ENCODE data around the gene DPM1. TPM values are rescaled to one million over a fixed set of nuclear protein-coding genes. Genes with fewer than 3 reads are reported as not detected.

DPM1 gene
- polyA plus RNA-seq (2012; ENCODE audit: low read depth, missing spikeins) = 54.4 TPM

DNA sequence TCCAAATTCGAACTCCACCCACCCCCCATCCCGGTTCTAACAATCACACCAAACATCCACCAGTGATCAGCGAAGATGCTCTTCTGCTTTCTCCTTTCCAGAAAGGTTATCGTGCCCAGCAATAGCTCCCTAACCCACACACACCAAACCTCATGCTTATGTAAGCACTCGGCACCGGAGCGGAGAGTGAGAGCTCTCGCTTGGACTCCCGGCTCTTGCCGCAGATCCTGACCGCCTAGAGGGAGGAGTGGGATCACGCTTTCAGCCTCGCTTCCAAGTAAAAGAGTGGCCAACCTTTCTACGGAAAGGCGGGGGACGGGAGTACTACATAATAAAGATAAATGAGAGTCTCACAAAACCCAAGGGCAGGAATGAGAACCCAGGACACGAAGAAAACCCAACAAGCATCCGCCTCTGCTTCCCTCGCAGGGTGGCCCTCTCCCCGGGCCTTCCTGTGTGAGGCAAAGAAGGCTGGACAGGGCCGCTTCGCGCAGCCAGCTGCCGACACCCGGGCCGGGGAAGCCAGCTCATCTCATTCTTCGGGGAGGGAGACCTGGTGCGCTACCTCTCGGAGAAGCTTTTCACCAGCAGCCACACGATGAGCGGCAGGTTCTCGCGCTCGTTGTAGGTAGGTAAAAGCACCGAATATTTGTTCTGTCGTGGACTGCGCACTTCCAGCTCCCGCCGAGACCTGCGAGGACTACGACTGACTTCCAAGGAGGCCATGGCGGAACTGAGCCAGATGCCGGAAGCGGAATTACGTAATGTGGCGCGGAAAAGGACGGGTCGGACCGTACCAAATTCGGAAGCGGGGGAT is at the start of gene DPM1:
TSS of gene DPM1 (minus strand) at position 735 of the 817 bp plus-strand sequence. CDS start at position 726, 9 bp downstream.
- TF ChIP-seq SPI1 (IDR thresholded peaks at IDR 0.05; ENCODE audit: low read depth, low read length) (peak; percentile 25; the same call in 1 of the 2 replicates), POLR2A (IDR thresholded peaks at IDR 0.05; ENCODE audit: low read depth, low read length) (peak; percentile 99), POU2F2 (IDR thresholded peaks at IDR 0.05; ENCODE audit: low read depth, low read length) (peak; percentile 59; the same call in 1 of the 2 replicates), POLR2AphosphoS5 (IDR thresholded peaks at IDR 0.05; ENCODE audit: low read depth, low read length) (peak; percentile 99), PAX5 (IDR thresholded peaks at IDR 0.05; ENCODE audit: insufficient read depth, low read length, severe bottlenecking) (no peak), TAF1 (IDR thresholded peaks at IDR 0.05; ENCODE audit: low read depth, low read length) (peak; percentile 100)
- FAIRE-seq (peak; percentile 97), DNase-seq (ENCODE audit: insufficient read length, low spot score) (peak; percentile 60)

DNA sequence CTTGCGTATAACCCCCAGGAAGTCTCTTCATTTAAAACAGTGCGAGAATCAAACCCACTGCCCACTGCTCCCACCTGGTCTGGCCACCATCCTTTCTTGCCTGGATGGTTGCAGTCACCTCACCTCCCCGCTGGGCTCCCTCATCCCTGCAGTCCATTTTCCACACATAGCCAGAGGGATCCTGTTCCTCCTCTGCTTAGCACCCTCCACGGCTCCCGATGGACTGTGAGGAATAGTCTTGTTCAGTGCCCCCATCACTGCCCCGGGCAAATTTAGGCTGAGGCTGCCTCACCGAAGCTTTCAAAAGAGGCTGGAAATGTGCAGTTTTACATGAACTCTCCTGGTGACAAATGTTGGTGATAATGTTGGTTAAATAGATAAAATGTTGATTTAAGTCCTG is 46.9 kb upstream of the DPM1 start:
- no peak for TF ChIP-seq PAX5 (IDR thresholded peaks at IDR 0.05; ENCODE audit: insufficient read depth, low read length, severe bottlenecking)
- no peak for TF ChIP-seq POLR2A (IDR thresholded peaks at IDR 0.05; ENCODE audit: low read depth, low read length)
- TF ChIP-seq POLR2AphosphoS5 (IDR thresholded peaks at IDR 0.05; ENCODE audit: low read depth, low read length) = no peak
- TF ChIP-seq POU2F2 (IDR thresholded peaks at IDR 0.05; ENCODE audit: low read depth, low read length) = no peak
- TF ChIP-seq SPI1 (IDR thresholded peaks at IDR 0.05; ENCODE audit: low read depth, low read length) = no peak
- no peak for TF ChIP-seq TAF1 (IDR thresholded peaks at IDR 0.05; ENCODE audit: low read depth, low read length)
- no peak for FAIRE-seq
- no peak for DNase-seq (ENCODE audit: insufficient read length, low spot score)

DNA sequence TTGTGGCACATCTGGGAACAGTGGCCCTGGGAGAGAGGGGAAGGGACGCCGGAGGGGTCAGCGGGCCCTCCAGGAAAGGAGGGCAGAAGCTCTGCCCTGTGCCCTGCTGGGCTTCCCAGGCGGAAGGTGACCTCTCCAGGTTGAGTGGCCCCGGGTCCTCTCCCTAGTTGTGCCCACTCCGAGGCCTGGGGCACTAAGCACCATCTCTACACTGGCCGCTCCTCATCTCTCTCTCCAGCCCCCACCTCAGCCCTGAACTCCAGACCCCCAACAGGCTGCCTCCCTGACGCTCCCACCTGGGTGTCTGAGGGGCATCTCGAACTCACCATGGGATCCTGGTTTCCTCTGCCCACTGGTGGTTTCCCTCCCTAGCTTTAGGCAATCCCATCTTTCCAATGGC is 46.4 kb upstream of the DPM1 start:
- FAIRE-seq (no peak), DNase-seq (ENCODE audit: insufficient read length, low spot score) (no peak)
- TF ChIP-seq POLR2A (IDR thresholded peaks at IDR 0.05; ENCODE audit: low read depth, low read length) (no peak), SPI1 (IDR thresholded peaks at IDR 0.05; ENCODE audit: low read depth, low read length) (no peak), POLR2AphosphoS5 (IDR thresholded peaks at IDR 0.05; ENCODE audit: low read depth, low read length) (no peak), PAX5 (IDR thresholded peaks at IDR 0.05; ENCODE audit: insufficient read depth, low read length, severe bottlenecking) (no peak), POU2F2 (IDR thresholded peaks at IDR 0.05; ENCODE audit: low read depth, low read length) (no peak), TAF1 (IDR thresholded peaks at IDR 0.05; ENCODE audit: low read depth, low read length) (no peak)

DNA sequence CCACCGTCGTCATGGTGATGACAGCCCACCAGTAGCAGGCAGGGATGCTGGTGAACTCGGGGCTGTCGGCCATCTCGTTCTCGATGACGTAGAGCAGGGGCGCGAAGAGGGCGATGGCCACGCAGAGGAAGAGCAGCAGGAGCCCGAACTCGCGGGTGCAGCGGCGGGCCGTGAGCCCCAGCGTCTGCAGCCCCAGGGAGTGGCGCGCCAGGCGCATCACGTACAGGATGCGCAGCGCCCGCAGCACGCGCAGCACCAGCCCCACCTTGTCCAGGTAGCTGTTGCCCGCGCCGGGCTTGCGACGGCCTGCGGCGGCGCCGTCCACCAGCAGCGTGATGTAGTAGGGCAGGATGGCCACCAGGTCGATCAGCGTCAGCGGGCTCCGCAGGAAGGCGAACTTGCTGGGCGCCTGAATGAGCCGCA is 46.0 kb upstream of the DPM1 start:
- no peak for FAIRE-seq
- TF ChIP-seq POU2F2 (IDR thresholded peaks at IDR 0.05; ENCODE audit: low read depth, low read length) = no peak
- no peak for TF ChIP-seq TAF1 (IDR thresholded peaks at IDR 0.05; ENCODE audit: low read depth, low read length)
- TF ChIP-seq POLR2AphosphoS5 (IDR thresholded peaks at IDR 0.05; ENCODE audit: low read depth, low read length) = no peak
- no peak for TF ChIP-seq PAX5 (IDR thresholded peaks at IDR 0.05; ENCODE audit: insufficient read depth, low read length, severe bottlenecking)
- TF ChIP-seq POLR2A (IDR thresholded peaks at IDR 0.05; ENCODE audit: low read depth, low read length) = no peak
- no peak for TF ChIP-seq SPI1 (IDR thresholded peaks at IDR 0.05; ENCODE audit: low read depth, low read length)

DNA sequence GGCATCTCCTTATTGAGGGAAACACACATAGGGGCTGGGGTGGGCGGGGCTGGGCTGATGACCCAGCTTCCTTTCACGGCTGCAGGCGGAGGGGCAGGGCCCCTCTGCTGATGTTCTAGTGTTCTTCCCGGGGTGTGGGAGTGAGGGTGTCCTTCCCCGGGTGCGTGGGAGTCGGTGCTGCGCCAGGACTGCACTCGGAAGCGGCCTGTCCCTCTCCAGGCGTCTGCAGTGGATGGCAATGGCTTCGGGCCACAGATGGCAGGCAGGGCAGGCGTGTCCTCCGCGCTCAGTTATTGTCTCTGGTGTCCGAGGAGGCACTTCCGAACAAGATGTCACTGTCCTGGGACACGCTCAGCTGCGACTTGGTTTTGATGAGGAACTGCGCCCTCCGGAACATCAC is 45.4 kb upstream of the DPM1 start:
- TF ChIP-seq POLR2AphosphoS5 (IDR thresholded peaks at IDR 0.05; ENCODE audit: low read depth, low read length) (no peak), POU2F2 (IDR thresholded peaks at IDR 0.05; ENCODE audit: low read depth, low read length) (no peak), TAF1 (IDR thresholded peaks at IDR 0.05; ENCODE audit: low read depth, low read length) (no peak), POLR2A (IDR thresholded peaks at IDR 0.05; ENCODE audit: low read depth, low read length) (no peak), SPI1 (IDR thresholded peaks at IDR 0.05; ENCODE audit: low read depth, low read length) (no peak), PAX5 (IDR thresholded peaks at IDR 0.05; ENCODE audit: insufficient read depth, low read length, severe bottlenecking) (no peak)
- FAIRE-seq (no peak), DNase-seq (ENCODE audit: insufficient read length, low spot score) (no peak)

More for the DNA sequence above, 46.0 kb upstream of the DPM1 start:
- DNase-seq (ENCODE audit: insufficient read length, low spot score) = no peak

DNA sequence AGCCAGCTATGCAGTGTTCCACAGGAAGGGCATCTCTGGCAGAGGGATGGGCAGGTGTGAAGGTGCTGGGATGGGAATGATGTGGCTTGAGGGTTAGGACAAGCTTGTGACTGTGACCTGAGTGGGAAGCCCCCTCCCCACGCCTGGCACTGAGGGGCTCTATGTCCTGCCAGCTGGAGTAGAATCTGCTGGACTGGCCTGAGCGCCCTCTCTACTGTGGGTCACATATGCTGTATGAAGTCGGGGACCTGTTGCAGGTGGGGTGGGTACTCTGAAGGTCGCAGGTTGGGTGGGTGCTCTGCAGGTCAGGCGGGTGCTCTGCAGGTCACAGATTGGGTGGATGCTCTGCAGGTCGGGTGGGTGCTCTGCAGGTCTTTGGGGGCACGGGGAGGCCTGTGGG is 44.3 kb upstream of the DPM1 start:
- DNase-seq (ENCODE audit: insufficient read length, low spot score) (no peak), FAIRE-seq (no peak)
- TF ChIP-seq TAF1 (IDR thresholded peaks at IDR 0.05; ENCODE audit: low read depth, low read length) (no peak), PAX5 (IDR thresholded peaks at IDR 0.05; ENCODE audit: insufficient read depth, low read length, severe bottlenecking) (no peak)

DNA sequence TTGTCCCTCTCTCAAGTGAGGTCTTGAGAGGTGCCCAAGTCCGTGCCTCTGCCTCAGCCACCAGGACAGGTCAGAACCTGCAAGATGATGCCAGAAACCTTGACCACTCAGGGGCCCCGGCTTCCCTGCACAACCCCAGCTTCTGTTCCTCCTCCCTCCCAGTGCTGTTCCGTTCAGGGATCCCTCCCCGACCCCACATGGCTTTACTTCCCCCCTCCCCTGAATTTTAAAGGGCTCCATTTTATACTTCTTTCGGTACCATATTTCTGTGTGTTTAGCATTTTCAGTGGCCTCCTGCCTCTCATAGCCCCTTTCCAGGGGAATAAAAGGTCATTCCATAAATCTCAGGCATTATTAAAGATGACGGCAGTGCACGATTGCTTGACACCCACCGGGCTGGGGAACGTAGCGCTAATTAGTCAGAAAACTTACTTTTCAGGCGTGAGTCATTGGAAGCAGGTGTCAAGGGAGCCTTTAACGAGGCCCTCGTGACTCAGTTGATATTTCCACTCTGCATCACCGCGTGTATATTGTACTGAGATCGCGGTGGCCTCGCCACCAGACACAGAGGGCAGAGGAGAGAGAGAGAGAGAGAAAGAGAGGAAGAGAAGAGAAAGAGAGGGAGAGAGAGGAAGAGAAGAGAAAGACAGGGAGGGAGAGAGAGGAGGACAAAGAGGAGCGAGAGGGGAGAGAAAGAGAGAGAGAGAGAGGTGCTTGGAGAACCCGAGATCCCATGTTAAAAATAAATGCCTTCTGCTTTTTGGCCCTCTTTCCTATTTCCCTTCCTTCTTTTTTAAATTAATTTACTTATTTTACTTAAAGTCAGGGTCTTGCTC is 43.3 kb upstream of the DPM1 start:
- DNase-seq (ENCODE audit: insufficient read length, low spot score) (no peak), FAIRE-seq (no peak)
- TF ChIP-seq POLR2A (IDR thresholded peaks at IDR 0.05; ENCODE audit: low read depth, low read length) (no peak), SPI1 (IDR thresholded peaks at IDR 0.05; ENCODE audit: low read depth, low read length) (no peak), POLR2AphosphoS5 (IDR thresholded peaks at IDR 0.05; ENCODE audit: low read depth, low read length) (no peak), PAX5 (IDR thresholded peaks at IDR 0.05; ENCODE audit: insufficient read depth, low read length, severe bottlenecking) (no peak), POU2F2 (IDR thresholded peaks at IDR 0.05; ENCODE audit: low read depth, low read length) (no peak), TAF1 (IDR thresholded peaks at IDR 0.05; ENCODE audit: low read depth, low read length) (no peak)

DNA sequence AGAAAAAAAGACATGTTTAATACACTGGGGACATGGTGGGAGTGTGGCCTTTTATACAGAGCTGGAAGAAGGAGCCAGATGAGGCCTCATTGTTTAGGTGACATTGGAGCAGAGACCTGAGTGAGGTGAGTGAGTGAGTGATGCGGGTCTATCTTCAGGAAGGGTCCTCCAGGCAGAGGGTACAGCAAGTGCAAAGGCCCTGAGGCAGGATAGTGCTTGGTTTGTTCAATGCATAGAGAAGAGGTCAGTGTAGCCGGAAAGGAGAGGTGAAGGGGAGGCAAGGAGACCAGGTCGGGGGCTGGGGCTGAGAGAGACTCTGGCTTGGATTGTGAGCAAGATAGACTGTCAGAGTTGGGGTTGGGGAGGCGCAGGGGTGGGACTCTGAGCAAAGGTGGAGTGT is 41.0 kb upstream of the DPM1 start:
- TF ChIP-seq SPI1 (IDR thresholded peaks at IDR 0.05; ENCODE audit: low read depth, low read length) (no peak), POU2F2 (IDR thresholded peaks at IDR 0.05; ENCODE audit: low read depth, low read length) (no peak), TAF1 (IDR thresholded peaks at IDR 0.05; ENCODE audit: low read depth, low read length) (no peak), POLR2A (IDR thresholded peaks at IDR 0.05; ENCODE audit: low read depth, low read length) (no peak), PAX5 (IDR thresholded peaks at IDR 0.05; ENCODE audit: insufficient read depth, low read length, severe bottlenecking) (no peak), POLR2AphosphoS5 (IDR thresholded peaks at IDR 0.05; ENCODE audit: low read depth, low read length) (no peak)
- FAIRE-seq = no peak
- DNase-seq (ENCODE audit: insufficient read length, low spot score) = no peak
